Uterus (tissue), 4 donors: Measurements from ENCODE around the gene IGF2BP2. TPM values are rescaled to one million over a fixed set of nuclear protein-coding genes. Genes with fewer than 3 reads are reported as not detected.
"Not testable (repeated sequence)": the region's sequence is repeated elsewhere in the genome, so short reads cannot be mapped to it uniquely, and the experiment has no call there.

Source experiments
- DNase-seq, 2 donors: peaks; one replicate each; pipeline ENCODE4 v3.0.0-alpha.2; 2019 to 2020
- H3K27ac ChIP-seq, 2 donors: fragments of 200-600 bp; sonication (generic); 1 replicate in 1 of 2; 2 replicates in 1 of 2; pipeline ENCODE4 v1.5.1; 2016 to 2018
- H3K27me3 ChIP-seq, 2 donors: fragments of 200-600 bp; sonication (generic); one replicate each; pipeline ENCODE4 v1.5.1; 2018 to 2019; ENCODE audit warnings: control low read depth in 1 of 2
- H3K36me3 ChIP-seq, 2 donors: fragments of 200-600 bp; sonication (generic); one replicate each; pipeline ENCODE4 v1.5.1; 2019; ENCODE audit warnings: control low read depth in 1 of 2
- H3K4me1 ChIP-seq, 2 donors: fragments of 200-600 bp; sonication (generic); one replicate each; pipeline ENCODE4 v1.5.1; 2018 to 2019; ENCODE audit warnings: control low read depth in 1 of 2
- H3K4me3 ChIP-seq, 2 donors: fragments of 200-600 bp; sonication (generic); 1 replicate in 1 of 2; 2 replicates in 1 of 2; pipeline ENCODE4 v1.5.1; 2018 to 2019; ENCODE audit warnings: mild to moderate bottlenecking in 1 of 2
- H3K9me3 ChIP-seq, 2 donors: fragments of 200-600 bp; sonication (generic); one replicate each; pipeline ENCODE4 v1.5.1; 2019; ENCODE audit warnings: control low read depth in 1 of 2
- POLR2A ChIP-seq, 2 donors: fragments of 450-650 bp; IDR thresholded peaks; one replicate each; pipeline ENCODE4 v1.6.1; 2016; ENCODE audit warnings: antibody characterized with exemption in 2 of 2, mild to moderate bottlenecking in 1 of 2, moderate library complexity in 1 of 2
- intact Hi-C: fragments of 100-400 bp; cut with DNase I; formaldehyde crosslinking; loops from one replicate; pipeline ENCODE4 v1.15.1; 2023; ENCODE audit warnings: low total_unique reads
- total RNA-seq, 4 donors: library from RNA; depleted of rRNA in 3 of 4; stranded (reverse); fragments of >200 nt in 3 of 4; gene quantifications; one replicate each; pipeline versions ENCODE4 v1.1.0 to v1.2.4, GENCODE V29; 2014 to 2023
- TF ChIP-seq, protein P1 (sequence below), 4 experiments: fragments of 200-600 bp in 2 of 4; fragments of 450-650 bp in 2 of 4; sonication (generic) in 2 of 4; IDR thresholded peaks; one replicate each; pipeline ENCODE4 v1.5.1; 2016 to 2019; ENCODE audit warnings: antibody characterized with exemption in 4 of 4, mild to moderate bottlenecking in 2 of 4, moderate library complexity in 1 of 4
- donor health status: DM: yes; HTN: yes; CAD: no.

The IGF2BP2 gene
- total RNA-seq, 4 donors from 2014 or later, result 2.9 to 65.6 (median 13.1) TPM

GRCh38 chr3:185778821-185779220 lies 46.0 kb downstream of the IGF2BP2 start:
- intact Hi-C loops, result no loop called here
- H3K36me3 ChIP-seq, result no peaks in the 10 kb centered on the region
- no peaks in the 10 kb centered on the region for H3K9me3 ChIP-seq
- H3K4me1 ChIP-seq, result no peaks in the 10 kb centered on the region
- H3K27me3 ChIP-seq, result no peaks in the 10 kb centered on the region
- H3K4me3 ChIP-seq, result no peak overlapping the region
- no peak overlapping the region for H3K27ac ChIP-seq
- TF ChIP-seq, protein P1, sequence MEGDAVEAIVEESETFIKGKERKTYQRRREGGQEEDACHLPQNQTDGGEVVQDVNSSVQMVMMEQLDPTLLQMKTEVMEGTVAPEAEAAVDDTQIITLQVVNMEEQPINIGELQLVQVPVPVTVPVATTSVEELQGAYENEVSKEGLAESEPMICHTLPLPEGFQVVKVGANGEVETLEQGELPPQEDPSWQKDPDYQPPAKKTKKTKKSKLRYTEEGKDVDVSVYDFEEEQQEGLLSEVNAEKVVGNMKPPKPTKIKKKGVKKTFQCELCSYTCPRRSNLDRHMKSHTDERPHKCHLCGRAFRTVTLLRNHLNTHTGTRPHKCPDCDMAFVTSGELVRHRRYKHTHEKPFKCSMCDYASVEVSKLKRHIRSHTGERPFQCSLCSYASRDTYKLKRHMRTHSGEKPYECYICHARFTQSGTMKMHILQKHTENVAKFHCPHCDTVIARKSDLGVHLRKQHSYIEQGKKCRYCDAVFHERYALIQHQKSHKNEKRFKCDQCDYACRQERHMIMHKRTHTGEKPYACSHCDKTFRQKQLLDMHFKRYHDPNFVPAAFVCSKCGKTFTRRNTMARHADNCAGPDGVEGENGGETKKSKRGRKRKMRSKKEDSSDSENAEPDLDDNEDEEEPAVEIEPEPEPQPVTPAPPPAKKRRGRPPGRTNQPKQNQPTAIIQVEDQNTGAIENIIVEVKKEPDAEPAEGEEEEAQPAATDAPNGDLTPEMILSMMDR (IDR thresholded peaks at IDR 0.05), result no peak
- TF ChIP-seq POLR2A (IDR thresholded peaks at IDR 0.05), result no peak
- no peak for DNase-seq

DNA sequence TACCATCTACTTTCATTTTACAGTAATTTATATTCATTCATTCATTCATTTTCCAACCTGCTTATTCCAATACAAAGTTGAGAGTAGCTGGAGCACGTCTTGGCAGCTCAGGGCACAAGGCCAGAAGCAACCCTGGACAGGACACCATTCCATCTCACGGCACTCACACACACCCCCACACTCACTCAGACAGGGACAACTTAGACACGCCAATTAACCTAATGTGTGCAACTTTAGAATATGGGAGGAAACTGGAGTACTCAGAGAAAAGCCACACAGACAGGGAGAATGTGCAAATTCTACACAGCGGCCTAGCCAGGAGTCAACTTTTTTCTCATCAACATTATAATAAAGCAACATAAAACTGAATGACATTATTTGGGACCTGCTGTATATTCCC lies 46.7 kb downstream of the IGF2BP2 start:
- H3K4me3 ChIP-seq, result no peak overlapping the region
- H3K36me3 ChIP-seq, result no peaks in the 10 kb centered on the region
- intact Hi-C loops, result no loop called here
- H3K27ac ChIP-seq, result no peak overlapping the region
- no peaks in the 10 kb centered on the region for H3K27me3 ChIP-seq
- DNase-seq, result no peak
- no peak for TF ChIP-seq POLR2A (IDR thresholded peaks at IDR 0.05)
- TF ChIP-seq, protein P1 (IDR thresholded peaks at IDR 0.05), result no peak
- no peaks in the 10 kb centered on the region for H3K4me1 ChIP-seq
- H3K9me3 ChIP-seq, result no peaks in the 10 kb centered on the region

GRCh38 chr3:185770109-185770508 lies 54.7 kb downstream of the IGF2BP2 start:
- intact Hi-C loops, result no loop called here
- Histone ChIP-seq H3K9me3 (no peaks in the 10 kb centered on the region), H3K4me3 (no peak overlapping the region), H3K36me3 (no peaks in the 10 kb centered on the region), H3K27me3 (no peaks in the 10 kb centered on the region), H3K4me1 (peaks cover 0 to 1% of the 10 kb centered on the region in 2 donors), H3K27ac (no peak overlapping the region)
- no peak for DNase-seq
- no peak for TF ChIP-seq POLR2A (IDR thresholded peaks at IDR 0.05)
- TF ChIP-seq, protein P1 (IDR thresholded peaks at IDR 0.05), result no peak

DNA sequence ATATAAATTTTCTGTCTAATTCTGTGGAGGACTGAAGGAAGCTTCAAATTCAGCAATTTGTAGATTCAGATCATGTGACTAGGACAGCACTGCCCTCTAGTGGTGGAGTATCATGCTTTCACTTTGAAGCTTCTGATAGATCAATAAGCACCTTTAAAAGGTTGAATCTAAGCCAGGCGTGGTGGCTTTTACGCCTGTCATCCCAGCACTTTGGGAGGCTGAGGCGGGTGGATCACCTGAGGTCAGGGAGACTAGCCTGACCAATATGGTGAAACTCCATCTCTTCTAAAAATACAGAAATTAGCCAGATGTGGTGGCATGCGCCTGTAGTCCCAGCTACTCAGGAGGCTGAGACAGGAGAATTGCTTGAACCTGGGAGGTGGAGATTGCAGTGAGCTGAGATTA lies 56.3 kb downstream of the IGF2BP2 start:
- peak; percentile 22 to 46 for DNase-seq

DNA sequence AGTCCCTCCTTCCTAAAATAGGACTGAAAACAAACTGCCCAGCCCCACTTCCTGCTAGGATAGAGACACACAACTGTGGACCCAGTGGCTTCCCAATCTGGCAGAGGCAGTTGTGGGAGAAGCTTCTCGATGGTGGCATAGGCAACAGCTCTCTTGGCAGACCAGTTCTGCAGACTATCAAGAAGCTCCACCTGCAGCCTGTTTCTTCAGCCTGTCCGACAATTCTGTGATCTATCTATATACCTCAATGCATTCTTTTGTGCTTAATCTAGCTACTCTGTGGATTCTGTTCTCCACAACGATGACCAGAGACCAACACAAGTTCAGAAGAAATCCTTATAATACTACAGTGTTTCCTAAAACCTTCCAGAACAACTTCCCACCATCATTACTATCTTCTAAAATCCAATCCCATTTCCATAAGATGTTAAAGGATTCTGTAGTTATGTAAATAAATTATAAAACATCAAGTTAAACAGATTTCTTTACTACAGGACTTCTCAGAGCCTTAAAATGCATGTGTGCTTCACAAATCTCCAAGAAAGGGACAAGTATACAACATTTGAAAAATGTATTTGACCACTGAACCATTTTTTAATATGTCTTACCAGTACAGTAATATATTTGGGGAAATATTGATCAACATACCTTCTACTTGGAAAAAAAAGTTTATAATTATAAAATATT lies 57.7 kb downstream of the IGF2BP2 start:
- intact Hi-C loops, result no loop called here
- peaks cover 0 to 3% of the 10 kb centered on the region in 2 donors for H3K4me1 ChIP-seq
- no peak overlapping the region for H3K4me3 ChIP-seq
- DNase-seq, result no peak
- TF ChIP-seq, protein P1 (IDR thresholded peaks at IDR 0.05), result no peak
- TF ChIP-seq POLR2A (IDR thresholded peaks at IDR 0.05), result no peak
- no peaks in the 10 kb centered on the region for H3K9me3 ChIP-seq
- H3K36me3 ChIP-seq, result no peaks in the 10 kb centered on the region
- H3K27ac ChIP-seq, result no peak overlapping the region
- H3K27me3 ChIP-seq, result no peaks in the 10 kb centered on the region

More for the DNA sequence above, 56.3 kb downstream of the IGF2BP2 start:
- H3K27me3 ChIP-seq, H3K4me1 ChIP-seq, H3K9me3 ChIP-seq, H3K36me3 ChIP-seq, H3K4me3 ChIP-seq, intact Hi-C loops, H3K27ac ChIP-seq: not testable (repeated sequence)
- TF ChIP-seq, protein P1 (IDR thresholded peaks at IDR 0.05), result peak; percentile 61 to 70 (median 64)
